ENCODE results near the gene LPCAT3.

LPCAT3 gene

DNA sequence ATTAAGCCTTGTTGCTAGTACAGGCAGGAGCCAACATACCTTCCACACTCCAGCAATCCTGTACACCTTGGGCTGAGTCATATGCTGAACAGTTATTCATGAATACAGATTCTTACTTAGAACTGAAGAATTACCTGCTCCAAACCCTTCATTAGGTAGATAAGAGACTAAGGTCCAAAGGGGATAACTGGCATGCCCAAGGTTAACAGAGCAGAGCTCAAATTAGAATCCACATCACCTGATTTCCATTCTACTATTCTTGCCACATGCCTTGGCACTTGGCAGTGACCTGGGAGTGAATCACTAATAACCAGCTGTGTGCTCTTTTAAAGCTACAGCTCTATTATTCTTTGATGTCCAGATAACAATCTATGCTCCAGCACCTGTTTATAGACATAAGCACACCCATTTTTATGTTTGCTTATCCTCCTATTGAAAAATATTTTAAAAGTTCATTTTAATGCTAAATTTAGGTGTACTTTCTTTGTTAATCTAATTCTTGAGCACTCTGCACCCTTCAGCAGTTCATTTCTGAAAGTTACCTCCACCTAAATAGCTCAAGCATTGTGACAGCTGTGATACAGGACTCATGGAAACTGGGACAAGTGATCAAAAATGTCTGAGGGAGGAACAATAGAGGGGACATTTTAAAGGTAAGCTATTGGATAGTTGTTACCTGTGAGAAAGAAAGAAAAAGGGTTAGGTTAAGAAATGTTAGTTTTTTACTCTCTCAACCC is 19.4 kb downstream of the LPCAT3 start:
- DNase-seq, result no peak

DNA sequence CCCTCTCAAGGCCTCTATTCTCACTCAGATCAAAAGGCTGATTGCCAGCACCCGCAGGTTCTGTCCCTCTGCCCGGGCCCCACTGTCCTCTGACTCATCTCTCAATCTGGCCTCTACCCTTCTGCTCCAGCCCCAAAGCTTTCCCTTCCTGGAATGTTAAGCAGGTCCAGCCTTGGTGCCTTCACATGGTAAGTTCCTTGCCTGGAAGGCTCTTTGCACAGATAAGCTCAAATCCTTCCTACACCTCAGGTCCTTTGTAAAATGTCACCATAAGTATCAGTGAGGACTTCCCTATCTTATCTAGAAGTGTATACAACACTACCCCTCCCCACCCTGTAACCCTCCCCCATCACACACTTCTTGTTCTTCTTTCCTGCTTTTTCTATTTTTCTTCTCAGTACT is 22.2 kb downstream of the LPCAT3 start:
- DNase-seq, result no peak

DNA sequence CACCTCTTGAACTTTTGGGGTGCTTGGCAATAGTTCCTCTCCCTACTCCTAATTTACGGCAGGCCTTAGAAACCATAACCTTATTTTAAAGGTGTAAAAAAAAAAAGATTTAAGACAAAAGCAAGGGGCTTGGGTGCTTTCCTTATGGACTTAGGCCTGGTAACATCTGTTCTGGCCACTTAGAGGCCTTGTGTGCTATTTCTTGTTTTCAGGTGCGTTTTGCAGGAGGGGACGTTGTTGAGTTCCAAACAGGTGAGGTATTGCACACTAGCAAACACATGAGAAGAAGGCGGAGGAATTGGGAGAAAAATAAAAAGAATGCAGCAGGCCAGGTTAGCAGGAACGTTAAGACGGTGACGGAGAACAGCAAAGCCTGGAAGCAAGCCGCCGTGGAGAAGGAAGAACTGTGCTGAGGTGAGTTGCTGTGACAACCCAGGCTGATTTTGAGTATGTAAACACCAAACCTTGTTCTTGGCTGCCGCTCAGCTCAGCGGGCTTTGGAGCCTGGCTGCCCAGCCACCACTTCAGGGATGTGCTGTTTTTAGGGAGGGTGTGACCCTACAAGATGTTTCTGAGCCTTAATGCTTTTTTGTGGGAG is 30.2 kb downstream of the LPCAT3 start:
- DNase-seq, result no peak

DNA sequence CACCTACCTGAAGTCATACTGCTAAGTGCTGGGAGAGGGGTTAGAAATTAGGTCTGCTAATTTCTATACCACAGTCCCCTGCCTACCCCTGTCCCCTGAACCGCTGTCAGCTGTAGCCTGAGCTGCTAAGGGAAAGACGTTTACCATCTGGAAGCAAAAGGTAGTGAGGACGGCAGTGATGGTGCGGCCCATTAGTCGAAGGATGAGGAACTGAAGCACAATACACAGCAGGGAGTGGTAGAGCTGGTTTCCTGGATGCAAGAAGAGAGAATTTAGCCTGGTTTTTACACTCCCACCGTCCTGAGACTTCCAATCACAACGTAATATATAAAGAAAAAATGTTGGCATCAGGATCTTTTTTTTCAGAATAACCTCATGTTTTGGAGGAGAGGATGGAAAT is 35.7 kb downstream of the LPCAT3 start:
- no peak for DNase-seq

DNA sequence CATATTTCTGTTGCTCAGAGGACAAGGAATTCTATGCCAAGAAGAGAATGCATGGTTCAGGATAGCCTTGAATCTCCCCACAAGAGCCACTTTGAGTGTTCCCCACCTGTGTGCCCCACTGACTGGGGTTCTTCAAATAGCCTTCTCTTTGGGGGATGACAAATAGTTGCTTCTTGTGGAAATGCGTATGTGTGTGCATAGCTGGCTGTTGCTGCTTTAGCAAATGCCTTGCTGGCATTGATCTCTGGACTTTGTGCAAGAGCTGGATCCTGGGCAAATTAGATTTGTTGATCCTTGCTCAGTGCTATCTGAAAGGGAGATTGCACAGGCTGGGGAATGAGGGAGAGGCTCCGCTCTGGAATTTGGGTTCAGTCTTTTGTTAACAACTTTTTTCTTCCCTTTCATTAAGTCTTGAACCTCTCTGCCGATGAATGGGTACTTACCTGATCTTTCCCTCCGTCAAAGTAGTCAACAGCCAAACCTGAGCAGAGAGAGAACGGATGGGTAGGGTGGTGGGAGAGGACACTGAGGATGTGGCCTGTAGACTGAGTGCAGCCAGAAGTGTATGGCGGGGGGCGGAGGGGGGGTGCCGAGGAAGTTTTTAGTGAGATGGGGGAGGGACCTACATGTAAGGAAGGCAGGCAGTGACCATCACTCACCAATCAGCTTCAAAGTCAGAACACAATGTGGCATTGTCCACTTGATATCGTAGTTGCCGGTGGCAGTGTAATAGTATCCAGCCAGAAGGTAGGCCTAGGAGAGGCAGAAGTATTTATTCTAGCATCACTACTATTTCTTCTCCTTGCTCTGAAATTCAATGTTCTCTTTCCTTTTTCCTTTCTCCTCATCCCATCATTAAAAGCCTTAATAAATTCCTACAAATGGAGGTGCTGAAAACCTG is 36.9 kb downstream of the LPCAT3 start:
- DNase-seq, result no peak

DNA sequence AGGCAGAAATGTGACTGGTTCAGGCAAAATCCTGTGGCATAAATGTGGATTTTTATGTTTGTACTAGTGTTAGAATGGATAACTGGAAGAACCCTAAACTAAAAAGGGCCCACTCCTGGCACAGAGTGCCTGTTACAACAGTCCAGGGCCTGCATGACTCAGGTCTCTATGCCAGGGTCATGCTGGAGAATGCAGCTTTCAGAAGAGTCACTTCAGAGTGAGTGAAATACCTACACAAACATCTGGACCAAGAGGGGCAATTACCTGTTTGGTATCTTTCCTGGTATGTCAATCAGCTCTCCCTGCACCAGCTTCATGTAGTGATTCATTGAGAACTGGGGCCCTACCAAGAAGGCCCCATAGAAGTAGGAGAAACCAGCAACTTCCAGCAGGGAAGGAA is 37.5 kb downstream of the LPCAT3 start:
- no peak for DNase-seq

- no peak for DNase-seq
Observed at GRCh38 chr12:6980075-6980474, 38.2 kb downstream of the LPCAT3 start.

DNA sequence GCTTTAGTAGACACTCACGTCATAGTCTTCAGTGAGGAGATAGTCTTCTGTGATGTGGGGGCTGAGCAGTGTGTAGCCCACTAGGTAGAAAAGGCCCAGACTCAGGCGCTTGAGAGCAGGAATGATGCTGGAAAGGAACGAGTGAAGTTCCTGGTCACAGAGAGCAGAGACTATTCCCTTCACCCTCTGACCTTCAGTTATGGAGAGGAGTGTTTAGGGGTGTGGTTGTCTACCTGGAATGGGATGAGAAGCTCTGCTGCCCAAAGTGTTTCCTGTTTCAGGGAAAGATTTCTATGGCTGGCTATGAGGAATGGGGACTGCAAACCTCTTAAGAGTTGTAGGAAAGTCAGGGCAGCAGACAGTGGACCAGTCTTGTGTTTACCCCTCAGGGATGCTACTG is 38.8 kb downstream of the LPCAT3 start:
- DNase-seq, result no peak

DNA sequence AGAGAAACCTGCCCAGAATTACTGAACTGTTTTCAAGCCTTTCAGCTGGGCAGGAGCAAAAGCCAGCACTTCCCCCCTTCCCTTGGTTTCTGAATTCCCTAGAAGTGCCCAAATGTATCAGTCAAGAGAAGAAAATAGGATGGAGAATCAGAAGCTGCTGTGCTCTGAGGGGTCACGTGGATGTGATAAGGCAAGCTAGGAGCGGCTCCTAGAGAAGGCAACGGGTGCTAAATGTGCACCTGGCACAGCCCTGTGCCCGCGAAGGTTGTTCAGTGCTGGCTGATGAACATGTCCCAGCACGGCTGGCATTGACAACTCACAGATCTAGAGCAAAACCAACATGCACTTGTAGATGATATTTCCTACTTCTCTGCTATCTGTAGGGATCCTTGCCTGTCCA is 39.3 kb downstream of the LPCAT3 start:
- no peak for DNase-seq

DNA sequence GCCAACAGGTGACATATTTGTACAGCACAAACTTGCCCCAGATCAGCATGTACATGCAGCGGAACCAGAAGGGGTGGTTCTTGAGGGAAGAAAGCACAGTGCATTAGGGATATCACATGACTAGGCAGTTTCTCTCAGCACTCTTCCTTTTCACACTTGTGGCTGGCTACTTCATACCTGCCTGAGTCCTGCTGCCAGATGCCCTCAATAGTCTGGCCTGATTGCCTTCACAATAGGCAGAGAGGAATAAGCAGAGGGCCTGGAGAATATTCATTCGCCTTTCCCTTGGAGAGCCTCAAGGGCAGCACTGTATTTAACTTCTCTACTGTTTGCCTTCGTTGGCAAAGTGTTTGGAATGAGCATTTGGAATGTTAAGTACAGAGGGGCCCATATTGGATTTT is 39.7 kb downstream of the LPCAT3 start:
- DNase-seq, result no peak

- no peak for DNase-seq
Observed at GRCh38 chr12:6978188-6978587, 40.1 kb downstream of the LPCAT3 start.

GRCh38 chr12:6977653-6978052 is 40.6 kb downstream of the LPCAT3 start:
- no peak for DNase-seq

- DNase-seq, result no peak
Observed at GRCh38 chr12:6975297-6976032, 42.8 kb downstream of the LPCAT3 start.

DNA sequence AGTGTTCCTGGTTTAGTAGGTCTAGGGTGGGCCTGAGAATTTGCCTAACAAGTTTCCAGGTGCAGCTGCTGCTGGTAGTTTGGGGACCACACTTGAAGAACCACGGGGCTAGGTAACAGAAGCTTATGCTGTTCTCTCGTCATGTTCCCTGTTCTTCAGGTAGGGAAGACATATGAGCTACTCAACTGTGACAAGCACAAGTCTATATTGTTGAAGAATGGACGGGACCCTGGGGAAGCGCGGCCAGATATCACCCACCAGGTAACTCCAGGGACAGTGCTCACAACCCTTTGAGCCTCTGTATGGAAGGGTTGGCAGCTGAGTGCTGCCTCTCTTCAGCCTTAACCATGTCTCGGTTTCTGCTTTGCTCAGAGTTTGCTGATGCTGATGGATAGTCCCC is 44.1 kb downstream of the LPCAT3 start:
- DNase-seq, result no peak

DNA sequence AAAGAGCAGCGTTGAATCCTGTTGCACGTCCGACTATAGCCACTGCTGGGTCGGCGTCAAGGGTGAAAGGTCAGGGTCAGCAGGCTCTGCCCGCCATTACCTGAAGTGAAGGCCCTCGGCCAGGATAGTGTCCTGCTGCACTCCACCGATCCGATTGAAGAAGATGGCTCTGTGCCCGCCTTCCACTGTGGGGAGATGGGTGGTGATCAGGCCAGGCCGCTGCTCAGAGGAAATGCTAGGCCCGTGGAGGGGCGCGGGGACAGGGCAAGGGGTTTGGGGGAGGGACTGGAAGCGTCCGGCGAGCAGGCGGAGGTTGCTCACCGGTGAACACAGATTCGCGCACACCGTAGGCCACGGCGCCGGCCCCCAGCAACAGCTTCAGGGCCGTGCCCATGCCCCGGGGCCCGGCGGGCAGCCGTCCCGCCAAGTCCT is 48.2 kb downstream of the LPCAT3 start:
- DNase-seq, result no peak

GRCh38 chr12:6968426-6968825 is 49.9 kb downstream of the LPCAT3 start:
- DNase-seq, result no peak

DNA sequence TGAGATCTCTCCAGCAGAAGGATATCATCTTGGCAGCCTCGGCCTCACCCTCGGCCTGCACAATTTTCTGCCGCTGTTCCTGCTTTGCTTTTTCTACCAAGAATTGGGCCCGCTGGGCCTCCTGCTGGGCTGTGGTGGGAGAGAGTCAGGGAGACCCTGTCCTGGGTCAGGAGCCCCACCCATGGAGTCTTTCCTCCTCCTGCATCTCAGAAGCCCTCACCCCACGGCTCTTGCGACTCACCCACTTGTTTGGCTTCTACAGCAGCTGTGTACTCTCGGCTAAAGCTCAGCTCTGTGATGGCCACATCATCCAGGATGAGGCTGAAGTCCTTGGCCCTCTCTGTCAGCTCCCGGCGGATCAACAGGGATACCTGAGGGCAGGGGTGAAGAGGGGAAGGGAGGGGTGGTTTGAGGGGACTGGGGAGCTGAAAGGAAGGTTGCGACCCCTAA is 50.6 kb downstream of the LPCAT3 start:
- DNase-seq, result no peak

- no peak for DNase-seq
Observed at GRCh38 chr12:6966351-6966750, 51.9 kb downstream of the LPCAT3 start.

GRCh38 chr12:6965714-6966113 is 52.6 kb downstream of the LPCAT3 start:
- DNase-seq, result peak; percentile 8

- DNase-seq, result peak; percentile 92
Observed at GRCh38 chr12:6965026-6965661, 53.1 kb downstream of the LPCAT3 start.

DNA sequence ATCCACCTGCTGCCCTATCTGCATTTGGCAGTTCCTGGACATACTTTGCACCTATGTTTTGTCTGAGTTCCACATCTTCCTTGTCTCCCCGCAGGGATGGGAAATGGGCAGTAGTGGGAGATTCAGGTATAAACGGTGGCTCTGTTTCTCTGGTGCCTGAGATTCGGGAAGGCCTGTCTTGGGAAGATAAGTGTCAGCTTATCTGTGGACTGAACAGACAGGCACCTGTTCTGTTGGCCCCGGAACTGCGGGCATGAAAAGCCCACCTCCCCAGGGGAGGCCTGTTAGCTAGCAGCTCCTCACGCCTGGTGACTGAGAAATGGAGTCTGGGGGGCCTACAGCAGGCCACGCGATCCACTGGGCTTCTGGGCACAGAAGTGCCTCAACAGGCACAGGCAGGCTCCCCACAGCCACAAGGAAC is 53.7 kb downstream of the LPCAT3 start:
- DNase-seq, result no peak

GRCh38 chr12:6963791-6964413 is 54.4 kb downstream of the LPCAT3 start:
- peak; percentile 37 for DNase-seq

Data from stimulated activated CD4-positive, alpha-beta T cell treated with anti-CD3 and anti-CD28 coated beads, Interleukin-15, amount 100 ng/mL, for 24 hours (primary cell).